Hematopoietic multipotent progenitor cell treated with erythropoietin and hydrocortisone succinate and interleukin-3 and kit ligand, for 8 days (in vitro differentiated cells): Measurements from ENCODE around the gene CASP3.
"Not testable (repeated sequence)": the region's sequence is repeated elsewhere in the genome, so short reads cannot be mapped to it uniquely, and the experiment has no call there.

Experiments used
- DNase-seq: peaks from one replicate; pipeline ENCODE4 v3.0.0-alpha.2; 2015

Gene CASP3

DNA sequence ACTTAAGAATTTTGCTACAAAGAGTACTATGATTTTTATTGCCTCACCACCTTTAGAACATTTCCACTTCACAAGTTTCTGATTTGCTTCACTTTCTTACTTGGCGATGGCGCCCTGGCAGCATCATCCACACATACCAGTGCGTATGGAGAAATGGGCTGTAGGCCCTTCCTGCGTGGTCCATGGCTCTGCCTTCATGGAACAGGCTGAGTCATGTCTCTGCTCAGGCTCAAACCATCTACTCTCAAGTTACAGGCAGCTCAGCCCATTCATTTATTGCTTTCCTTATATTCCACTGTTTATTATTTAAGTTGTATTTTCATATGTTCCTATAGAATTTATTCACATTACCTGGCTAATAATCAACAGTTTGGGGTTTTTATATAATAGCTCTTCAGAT lies 21.1 kb downstream of the CASP3 start:
- no peak for DNase-seq

DNA sequence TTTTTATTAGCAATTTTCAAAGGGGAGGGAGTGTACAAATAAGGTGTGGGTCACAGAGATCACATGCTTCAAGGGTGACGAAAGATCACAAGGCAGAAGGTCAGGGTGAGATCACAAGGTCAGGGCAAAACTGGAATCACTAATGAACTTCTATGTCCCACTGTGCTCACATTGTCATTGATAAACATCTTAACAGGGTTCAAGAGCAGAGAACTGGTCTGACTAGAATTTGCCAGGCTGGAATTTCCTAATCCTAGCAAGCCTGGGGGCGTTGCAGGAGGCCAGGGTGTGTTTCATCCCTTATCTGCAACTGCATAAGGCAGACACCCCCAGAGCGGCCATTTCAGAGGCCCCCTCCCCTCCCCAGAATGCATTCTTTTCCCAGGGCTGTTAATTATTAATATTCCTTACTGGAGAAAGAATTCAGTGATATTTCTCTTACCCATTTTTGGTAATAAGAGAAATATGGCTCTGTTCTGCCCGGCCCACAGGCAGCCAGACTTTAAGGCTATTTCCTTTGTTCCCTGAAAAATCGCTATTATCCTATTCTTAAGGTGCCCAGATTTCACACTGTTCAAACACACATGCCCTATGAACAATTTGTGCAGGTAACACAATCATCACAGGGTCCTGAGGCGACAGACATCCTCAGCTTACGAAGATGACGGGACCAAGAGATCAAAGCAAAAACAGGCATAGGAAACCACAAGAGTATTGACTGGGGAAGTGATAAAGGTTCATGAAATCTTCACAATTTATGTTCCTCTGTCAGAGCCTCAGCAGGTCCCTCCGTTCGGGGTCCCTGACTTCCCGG lies 23.3 kb downstream of the CASP3 start:
- peak; percentile 19 for DNase-seq

DNA sequence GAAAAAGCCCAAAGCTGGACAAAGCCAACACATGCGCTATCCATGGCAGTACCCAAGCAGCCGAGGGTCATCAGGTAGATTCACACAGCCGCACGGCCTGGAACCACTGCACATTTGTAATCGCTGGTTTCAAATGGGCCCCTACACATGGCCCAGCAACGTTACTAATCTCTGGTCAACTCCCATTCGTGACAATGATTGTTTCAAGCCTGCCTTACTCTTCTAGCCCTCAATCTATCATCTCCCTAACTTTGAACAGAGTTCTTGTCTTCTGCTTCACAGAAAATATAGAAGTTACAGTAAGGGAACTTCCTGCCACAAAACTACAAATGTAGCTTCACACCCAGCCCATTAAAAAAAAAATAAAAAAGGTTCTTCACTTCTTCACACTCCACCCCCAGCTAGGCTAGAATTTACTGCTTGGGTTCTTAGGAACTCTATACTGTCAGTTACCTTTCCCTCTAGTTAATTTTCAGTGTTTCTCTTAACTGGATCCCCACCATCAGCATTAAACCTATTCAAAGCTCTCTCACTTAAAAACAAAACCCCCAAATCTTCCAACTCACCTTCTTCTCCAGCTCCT lies 24.2 kb downstream of the CASP3 start:
- no peak for DNase-seq

DNA sequence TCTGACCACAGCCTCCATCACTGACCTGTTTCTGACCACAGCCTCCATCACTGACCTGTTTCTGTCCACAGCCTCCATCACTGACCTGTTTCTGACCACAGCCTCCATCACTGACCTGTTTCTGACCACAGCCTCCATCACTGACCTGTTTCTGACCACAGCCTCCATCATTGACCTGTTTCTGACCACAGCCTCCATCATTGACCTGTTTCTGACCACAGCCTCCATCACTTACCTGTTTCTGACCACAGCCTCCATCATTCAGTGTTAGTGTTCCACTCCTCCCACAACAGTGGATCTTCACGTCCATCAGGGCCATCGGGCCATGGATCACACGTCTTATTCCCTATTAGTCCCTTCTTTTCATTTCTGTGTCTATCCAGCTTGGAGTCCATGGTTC lies 24.7 kb downstream of the CASP3 start:
- DNase-seq: not testable (repeated sequence)

DNA sequence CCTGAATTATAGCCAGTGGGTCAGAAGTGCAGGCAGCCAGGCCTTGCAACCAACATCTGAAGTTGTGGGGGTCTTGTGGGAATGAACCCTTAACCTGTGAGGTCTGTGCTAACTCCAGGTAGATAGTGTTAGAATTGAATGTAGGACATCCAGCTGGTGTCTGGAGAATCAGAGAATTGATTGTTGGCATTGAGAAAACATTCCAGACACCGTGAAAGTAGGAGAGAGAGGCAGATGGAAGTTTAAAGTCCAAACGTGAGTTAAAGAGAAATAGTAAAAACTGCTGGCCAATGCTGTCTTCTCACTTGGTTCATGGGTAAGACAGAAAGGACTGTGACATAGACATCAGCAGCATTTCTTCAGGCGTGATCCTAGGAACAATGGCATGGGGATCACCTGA lies 27.7 kb downstream of the CASP3 start:
- DNase-seq: no peak

DNA sequence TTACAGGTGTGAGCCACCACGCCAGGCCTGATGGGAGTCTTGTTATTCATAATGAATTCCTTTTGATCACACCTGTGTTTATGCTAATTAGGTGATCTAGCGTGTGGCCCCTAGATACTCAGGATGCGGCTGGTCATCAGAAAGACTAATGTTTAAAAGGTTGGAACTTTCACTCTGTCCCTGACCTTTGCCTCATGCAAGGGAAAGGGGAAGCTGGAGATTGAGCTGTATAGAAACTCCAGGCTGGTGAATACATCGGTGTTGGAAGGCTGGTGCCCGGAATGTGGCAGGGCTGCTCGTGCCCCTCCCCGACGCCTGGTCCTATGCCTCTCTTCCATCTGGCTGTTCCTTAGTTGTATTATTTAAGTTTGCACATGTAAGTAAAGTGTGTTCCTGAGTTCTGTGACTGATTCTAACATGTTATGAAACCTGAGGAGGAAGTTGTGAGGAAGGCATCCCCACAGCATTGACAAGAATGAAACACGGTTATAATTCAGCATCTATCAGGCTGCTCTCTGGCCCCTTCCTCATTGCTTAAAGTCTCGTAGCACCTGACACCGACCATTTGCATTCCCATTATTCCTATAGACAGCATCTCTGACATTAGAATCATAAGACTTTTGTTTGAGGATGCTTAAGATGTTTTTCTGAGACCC lies 28.9 kb downstream of the CASP3 start:
- no peak for DNase-seq

DNA sequence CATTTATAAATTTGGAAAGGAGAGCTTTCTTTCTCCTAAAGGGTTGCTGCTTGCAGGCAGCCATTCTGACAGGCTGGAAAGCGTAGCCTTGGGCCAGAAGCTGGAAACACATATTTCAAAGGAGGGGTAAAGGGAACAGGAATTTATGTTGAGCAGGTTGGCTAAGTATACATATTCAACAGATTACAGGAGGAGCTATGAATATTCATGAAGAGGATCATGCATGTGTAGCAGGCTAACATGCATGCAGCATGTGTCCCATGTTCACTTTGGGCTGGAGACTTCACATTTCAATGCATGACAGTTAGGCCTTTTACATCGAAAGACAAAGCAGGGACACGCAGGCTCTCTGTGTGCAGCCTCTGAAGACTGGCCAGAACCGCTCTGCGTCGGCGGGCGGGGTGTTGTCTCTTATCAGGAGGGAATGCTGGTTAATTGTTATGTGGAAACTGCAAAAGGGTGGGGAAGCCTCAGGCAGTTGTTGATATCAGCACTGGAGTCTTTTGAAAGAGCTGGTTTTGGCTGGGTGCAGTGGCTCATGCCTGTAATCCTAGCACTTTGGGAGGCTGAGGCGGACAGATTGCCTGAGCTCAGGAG lies 31.5 kb downstream of the CASP3 start:
- peak; percentile 78 for DNase-seq

DNA sequence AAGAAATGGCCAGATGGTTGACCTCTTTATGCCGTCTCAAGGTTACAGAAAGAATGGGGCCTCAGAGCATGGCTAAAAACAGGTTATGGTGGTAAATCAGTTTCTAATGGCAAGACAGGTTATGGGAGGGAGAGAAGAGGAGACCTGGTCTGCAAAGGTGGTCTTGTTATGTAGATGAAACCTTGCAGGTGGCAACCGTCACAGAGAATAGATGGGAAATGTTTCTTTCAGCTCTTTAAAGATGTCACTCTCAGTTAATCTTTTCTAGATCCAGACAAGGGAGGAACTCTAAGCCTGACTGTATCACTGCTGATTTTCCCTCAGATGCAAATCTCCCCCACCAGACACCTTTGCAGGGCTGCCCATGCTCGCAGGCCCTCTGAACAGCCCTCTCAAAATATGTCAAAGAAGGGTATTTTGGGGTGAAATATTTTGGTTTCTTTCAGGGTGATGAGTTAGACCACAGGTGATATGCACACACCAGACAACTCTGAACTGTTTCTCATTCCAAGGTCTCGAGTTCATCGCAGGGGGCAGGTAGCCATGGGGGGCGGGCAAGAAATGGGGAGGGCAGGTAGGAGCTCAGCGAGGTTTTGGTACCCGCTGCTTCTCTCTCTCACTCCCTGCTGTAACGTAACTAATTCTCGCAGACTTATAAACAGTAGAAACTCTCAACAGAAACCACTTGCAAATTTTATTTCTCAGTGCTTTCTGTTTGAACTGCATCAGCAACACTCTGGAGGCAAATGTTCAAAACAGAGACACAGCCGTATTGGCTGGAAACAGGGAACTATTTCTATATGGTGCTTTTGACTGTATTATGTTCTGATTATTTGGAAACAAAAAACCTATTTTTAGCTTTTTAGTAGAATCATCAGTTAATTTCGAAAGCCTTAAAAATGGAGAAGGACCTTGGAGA lies 32.4 kb downstream of the CASP3 start:
- DNase-seq: no peak

DNA sequence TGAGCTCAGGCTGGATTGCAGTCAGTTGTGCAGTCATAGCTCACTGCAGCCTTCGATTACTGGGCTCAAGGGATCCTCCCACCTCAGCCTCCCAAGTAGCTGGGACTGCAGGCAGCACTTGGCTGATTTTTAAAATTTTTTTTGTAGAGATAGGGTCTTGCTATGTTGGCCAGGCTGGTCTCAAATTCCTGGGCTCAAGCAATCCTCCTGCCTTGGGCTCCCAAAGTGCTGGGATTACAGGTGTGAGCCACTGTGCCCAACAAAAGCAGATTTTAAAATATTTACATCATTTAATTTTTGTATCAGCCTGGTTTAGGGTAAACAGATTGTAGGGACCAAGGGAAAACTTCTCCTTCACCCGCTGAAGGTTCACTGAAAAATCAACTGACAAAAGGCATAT lies 33.1 kb downstream of the CASP3 start:
- not testable (repeated sequence) for DNase-seq

DNA sequence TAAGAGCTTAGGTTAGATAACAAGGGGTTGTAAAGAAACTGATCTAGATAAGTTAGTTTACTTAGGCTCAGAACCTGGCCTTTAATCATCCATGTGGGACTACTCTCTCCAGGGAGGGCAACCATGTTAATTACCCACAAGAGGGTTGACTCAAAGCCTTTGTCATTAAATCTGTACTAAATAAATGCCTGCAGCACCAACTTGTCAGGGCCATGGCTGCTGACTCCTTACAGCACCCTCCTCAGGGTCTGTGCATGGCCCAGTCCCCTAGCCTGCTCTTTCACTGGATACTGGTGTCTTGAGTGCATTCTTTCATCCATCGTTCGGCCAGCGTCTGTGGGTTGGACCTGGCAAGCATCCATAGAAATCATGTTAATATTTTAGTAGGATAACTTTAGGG lies 34.7 kb downstream of the CASP3 start:
- DNase-seq: no peak

DNA sequence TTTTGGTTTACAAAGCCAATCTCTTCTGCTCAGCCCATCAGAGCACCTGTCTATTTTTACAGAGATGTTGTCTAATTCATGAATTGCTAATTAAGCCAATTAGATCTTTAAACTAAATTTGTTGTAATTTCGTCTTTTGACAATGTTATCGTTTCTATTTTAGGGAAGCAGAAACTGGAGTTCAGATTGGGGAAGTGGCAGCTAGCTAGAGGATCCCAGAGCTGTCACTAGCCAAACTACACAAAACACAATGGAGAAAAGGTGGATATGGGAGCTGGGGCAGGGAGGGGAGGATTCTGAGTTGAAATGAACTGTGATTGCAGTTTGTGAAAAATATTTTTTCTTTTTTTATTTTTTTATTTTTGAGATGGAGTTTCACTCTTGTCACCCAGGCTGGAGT lies 35.8 kb downstream of the CASP3 start:
- no peak for DNase-seq

DNA sequence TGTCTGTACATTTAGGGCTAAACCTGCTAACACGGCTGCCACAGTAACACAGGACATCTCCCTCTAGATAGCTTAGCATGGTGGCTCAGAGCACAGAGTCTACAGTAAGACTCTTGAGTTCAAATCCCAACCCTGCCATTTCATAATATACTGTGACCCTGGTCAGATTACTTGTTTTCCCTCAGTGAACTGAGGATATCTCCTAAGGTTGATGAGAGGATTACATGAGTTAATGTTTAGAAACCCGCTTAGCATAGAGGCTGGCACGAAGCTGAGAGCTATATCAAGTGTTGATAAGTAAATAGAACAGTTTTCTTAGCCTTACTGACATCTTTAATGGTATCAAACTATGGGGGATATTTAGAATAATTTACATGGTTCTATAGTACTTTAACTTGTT lies 37.2 kb downstream of the CASP3 start:
- no peak for DNase-seq

DNA sequence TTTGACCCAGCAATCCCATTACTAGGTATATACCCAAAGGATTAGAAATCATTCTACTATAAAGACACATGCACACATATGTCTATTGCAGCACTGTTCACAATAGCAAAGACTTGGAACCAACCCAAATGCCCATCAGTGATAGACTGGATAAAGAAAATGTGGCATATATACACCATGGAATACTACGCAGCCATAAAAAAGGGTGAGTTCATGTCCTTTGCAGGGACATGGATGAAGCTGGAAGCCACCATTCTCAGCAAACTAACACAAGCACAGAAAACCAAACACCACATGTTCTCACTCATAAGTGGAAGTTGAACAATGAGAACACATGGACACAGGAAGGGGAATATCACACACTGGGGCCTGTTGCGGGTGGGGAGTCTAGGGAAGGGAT lies 41.8 kb downstream of the CASP3 start:
- not testable (repeated sequence) for DNase-seq

DNA sequence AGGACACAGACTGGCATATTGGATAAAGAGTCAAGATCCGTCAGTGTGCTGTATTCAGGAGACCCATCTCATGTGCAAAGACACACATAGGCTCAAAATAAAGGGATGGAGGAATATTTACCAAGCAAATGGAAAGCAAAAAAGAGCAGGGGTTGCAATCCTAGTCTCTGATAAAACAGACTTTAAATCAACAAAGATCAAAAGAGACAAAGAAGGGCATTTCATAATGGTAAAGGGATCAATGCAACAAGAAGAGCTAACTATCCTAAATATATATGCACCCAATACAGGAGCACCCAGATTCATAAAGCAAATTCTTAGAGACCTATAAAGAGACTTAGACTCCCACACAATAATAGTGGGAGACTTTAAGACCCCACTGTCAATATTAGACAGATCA lies 46.4 kb downstream of the CASP3 start:
- DNase-seq: not testable (repeated sequence)

DNA sequence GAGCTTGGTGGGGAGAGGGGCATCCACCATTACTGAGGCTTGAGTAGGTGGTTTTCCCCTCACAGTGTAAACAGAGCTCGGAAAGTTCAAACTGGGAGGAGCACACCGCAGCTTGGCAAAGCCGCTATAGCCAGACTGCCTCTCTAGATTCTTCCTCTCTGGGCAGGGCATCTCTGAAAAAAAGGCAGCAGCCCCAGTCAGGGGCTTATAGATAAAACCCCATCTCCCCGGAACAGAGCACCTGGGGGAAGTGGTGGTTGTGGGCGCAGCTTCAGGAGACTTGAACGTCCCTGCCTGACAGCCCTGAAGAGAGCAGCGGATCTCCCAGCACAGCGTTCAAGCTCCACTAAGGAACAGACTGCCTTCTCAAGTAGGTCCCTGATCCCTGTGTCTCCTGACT lies 48.3 kb downstream of the CASP3 start:
- not testable (repeated sequence) for DNase-seq

DNA sequence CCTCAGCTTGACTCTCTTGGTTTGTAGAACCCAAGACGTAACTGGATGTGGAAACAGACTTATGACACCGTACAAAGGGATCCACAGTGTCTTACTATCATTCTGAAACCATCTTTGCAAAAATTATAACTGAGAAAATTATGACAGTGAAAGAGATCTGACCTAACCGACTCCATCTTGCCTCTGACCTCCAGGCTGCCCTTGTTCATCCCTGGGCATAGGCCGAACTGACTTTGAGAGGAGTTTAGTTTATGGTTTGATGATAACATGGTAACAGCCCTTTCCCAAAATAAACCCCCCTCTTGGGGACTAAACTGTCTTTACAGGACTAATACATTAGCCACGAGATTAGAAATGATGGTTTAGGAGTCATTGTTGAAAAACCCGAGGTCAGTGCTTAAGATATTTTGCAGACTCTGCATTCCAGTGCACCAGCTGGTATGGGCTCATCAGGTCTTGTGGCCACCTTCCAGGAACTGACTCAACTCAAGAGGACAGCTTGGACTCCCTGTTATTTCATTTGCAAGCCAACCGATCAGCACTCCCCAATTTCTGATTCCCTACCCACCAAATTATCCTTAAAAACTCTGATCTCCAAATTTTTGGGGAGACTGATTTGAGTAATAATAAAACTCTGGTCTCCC lies 49.6 kb downstream of the CASP3 start:
- no peak for DNase-seq

DNA sequence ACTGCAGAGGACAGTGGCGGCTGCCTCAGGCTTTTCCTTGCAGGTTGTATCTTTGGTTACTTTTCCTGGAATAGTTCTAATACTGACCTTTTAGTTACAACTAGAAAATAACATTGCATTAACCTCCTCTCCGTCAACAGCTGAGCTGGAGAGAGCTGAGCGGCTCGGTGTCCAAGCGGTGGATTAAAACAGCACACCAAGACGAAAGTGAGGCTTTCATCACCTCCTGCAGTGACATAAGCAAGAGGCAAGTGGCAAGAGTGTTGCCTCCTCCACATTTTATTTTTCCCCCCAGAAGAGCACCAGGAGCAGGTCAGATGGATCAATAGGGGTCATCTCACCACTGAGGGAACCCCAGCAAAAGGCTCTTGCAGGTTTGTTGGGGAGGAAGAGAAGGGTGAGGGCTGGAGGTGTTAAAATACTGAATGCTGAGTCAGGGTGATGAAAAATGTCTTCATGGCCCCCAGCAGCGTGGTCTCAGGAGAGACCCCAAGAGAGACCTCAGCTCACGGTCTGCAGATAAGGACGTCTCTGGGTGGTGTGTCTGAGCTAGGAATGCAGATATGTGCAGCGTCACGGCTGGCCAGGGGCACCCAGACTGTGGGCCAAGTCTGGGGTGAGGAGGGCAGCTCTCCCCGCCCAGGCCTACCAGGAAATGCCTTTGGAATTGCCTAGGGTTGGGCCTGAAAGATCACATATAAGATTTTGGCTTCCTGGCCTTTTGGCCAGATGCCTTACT lies 50.3 kb downstream of the CASP3 start:
- no peak for DNase-seq

DNA sequence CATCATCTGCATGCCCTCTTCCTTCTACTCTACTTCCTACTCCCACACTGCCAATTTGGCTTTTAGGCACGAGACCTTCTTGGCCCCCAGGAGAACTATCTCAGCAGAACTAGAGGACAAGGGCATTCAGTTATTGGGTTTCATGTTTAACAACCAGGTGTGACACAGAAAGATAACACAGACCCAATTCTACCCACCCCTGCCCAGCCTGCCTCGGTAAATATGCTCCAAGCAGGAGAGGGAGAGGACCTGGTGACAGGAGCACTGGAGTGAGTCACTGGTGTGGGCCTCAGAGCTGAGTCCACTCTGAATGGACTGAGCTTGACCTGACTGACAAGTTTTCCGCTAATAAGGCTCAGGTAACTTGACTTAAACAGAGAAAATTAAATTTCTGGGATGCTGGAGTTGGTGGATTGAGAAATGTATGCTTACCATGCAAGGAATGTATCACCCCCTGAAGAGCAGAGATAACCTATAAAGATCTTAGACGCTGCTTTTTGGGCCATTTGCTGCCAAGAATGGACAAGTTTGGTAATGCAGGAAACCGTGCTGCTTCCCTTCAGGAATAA lies 52.5 kb downstream of the CASP3 start:
- DNase-seq: no peak

DNA sequence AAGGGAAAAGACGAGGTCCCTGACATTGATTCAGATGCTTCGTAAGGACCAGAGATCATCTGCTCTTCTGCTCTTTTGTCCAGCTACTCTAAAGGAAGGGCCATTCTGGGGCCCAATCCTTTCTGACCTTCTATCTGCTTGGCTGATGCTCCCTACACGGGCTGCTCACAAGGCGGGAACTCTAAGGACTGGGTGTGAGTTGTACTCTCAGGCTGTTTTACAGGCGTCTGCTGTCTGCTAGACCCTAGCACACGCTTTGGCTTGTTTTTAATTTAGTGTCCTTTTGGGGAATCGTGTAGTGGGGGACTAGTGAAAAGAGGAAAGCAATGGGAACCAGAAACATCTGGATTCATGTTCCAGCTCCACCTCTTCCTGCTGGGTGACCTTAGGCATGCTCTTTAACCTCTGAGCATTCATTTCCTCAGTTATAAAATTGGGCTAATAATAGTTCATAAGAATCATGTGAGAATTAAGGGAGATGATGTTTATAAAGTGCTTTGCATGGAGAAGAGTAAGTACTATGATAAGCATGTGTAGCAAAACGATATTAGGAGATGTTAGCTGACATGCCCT lies 53.1 kb downstream of the CASP3 start:
- DNase-seq: no peak

DNA sequence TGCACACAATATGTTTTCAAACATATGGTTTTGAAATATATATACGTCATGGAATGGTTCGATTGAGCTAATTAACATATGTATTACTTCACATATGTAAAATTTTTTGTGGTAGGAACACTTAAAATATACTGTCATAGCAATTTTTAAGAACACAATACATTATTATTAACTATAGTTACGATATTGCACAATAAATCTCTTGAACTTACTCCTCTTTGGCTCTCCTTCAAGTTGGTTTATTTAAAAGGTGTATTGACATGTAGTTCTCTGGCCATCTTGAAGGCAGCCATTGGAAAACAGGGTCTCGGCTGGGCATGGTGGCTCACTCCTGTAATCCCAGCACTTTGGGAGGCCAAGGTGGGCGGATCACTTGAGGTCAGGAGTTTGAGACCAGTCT lies 53.8 kb downstream of the CASP3 start:
- no peak for DNase-seq

DNA sequence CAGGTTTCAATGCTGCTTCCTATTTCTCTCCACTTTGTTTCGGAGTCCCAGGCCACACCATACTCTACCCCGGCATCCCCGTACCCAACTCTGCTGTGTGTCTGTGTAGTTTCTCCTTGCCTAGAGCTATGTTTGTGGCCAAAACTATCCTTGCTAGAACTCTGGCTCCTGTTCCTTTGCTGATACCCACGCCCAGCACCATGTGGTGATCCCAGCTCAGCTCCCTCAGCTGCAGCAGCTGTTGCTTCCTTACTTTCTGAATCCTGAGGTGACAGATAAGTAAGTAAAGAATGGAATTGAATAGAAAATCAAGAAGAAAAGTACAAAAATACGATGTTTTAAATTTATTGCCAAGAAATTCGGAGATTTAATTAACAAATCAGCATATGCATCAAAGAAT lies 55.8 kb downstream of the CASP3 start:
- DNase-seq: no peak
